Activated naive CD8-positive, alpha-beta T cell treated with anti-CD3 and anti-CD28 coated beads for 36 hours (primary cell): ENCODE data around the gene GLT8D1. TPM values are rescaled to one million over a fixed set of nuclear protein-coding genes. Genes with fewer than 3 reads are reported as not detected.

Source experiments
- DNase-seq: peaks from one replicate; pipeline ENCODE4 v3.0.0; 2021
- H3K27ac Mint-ChIP-seq: one replicate; pipeline ENCODE4 v1.8.0; 2022; ENCODE audit warnings: mild to moderate bottlenecking, moderate library complexity, mixed read lengths
- H3K27me3 Mint-ChIP-seq: one replicate; pipeline ENCODE4 v1.8.0; 2022; ENCODE audit warnings: mild to moderate bottlenecking, mixed read lengths
- H3K36me3 Mint-ChIP-seq: one replicate; pipeline ENCODE4 v1.8.0; 2021; ENCODE audit warnings: mild to moderate bottlenecking, mixed read lengths
- H3K4me1 Mint-ChIP-seq: one replicate; pipeline ENCODE4 v1.8.0; 2021; ENCODE audit warnings: mixed read lengths
- H3K4me3 Mint-ChIP-seq: one replicate; pipeline ENCODE4 v1.8.0; 2022; ENCODE audit warnings: mild to moderate bottlenecking, moderate library complexity, mixed read lengths
- H3K9me3 Mint-ChIP-seq: one replicate; pipeline ENCODE4 v1.8.0; 2022; ENCODE audit warnings: mixed read lengths
- total RNA-seq, 2 experiments: library from RNA; stranded (reverse); gene quantifications; one replicate each; pipeline ENCODE4 v1.2.3, GENCODE V29; 2021

GLT8D1 gene
- total RNA-seq, 2 experiments from 2014 or later, result 29.5 to 30.3 TPM

DNA sequence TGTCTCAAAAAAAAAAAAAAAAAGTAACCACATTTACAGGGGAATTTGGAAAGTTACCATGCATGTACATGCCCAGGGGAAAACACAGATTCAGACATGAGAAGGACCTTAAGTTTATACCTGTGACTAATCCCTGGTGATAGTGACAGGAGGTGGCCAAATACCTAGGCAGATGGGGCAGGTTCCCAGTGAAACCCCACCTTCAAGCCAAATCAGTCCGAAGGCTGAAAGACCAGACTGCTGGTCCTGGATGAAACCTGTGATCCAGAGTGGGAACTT is 16.1 kb upstream of the GLT8D1 start:
- Mint-ChIP-seq H3K27me3 (no peaks in the 10 kb centered on the region), H3K4me1 (peaks cover 24% of the 10 kb centered on the region), H3K27ac (no peak overlapping the region), H3K36me3 (peaks cover 18% of the 10 kb centered on the region), H3K4me3 (no peak overlapping the region), H3K9me3 (peaks cover 7% of the 10 kb centered on the region)
- DNase-seq, result no peak

DNA sequence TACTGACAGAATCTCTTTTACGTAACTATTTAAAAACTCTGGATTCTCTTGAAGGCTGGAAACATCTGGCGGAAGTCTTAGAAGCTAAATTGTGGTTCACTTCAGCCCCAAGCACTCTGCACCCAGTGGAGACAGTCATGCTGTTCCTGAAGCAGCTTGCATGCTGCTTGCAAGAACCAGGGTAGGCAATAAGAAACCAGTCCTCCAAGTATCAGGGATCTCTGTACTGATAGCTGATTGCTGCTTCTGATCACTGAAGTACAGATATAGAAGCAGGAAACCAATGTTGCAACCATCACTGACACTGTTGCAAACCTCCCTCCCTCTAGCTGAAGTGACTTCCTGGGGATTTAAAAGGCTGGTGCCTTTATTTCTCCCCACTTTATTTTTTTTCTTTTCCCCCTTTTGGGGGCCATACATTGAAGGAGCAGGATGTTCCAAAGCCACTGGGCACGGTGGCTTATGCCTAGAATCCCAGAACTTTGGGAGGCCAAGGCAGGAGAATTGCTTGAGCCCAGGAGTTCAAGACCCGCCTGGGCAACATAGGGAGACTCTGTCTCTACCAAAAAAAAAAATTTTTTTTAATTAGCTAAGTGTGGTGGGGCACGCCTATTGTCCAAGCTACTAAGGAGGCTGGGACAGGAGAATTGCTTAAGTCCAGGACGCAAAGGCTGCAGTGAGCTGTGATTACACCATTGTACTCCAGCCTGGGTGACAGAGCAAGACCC is 15.6 kb upstream of the GLT8D1 start:
- Mint-ChIP-seq H3K27me3 (no peaks in the 10 kb centered on the region), H3K4me3 (no peak overlapping the region), H3K4me1 (peaks cover 24% of the 10 kb centered on the region), H3K27ac (peak overlapping the region; percentile 77), H3K9me3 (peaks cover 7% of the 10 kb centered on the region), H3K36me3 (peaks cover 18% of the 10 kb centered on the region)
- no peak for DNase-seq

DNA sequence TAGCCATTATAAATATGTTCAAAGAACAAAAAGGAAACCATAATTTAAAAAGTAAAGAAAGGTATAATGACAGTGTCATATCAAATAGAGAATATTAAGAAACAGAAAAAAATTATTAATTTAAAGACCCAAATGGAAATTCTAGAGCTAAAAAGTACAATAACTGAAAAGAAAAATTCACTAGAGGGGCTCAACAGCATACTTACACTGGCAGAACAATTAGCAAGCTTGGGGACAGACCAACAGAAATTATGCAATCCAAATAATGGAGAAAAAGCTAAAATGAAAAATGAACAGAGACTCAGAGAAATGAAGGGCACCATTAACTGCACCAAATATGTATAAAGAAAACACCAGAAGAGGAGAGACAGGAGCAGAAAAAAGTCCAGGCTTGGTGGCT is 14.0 kb upstream of the GLT8D1 start:
- Mint-ChIP-seq H3K36me3 (peaks cover 18% of the 10 kb centered on the region), H3K27me3 (no peaks in the 10 kb centered on the region), H3K9me3 (peaks cover 7% of the 10 kb centered on the region), H3K4me3 (no peak overlapping the region), H3K27ac (no peak overlapping the region), H3K4me1 (peaks cover 24% of the 10 kb centered on the region)
- DNase-seq, result no peak

DNA sequence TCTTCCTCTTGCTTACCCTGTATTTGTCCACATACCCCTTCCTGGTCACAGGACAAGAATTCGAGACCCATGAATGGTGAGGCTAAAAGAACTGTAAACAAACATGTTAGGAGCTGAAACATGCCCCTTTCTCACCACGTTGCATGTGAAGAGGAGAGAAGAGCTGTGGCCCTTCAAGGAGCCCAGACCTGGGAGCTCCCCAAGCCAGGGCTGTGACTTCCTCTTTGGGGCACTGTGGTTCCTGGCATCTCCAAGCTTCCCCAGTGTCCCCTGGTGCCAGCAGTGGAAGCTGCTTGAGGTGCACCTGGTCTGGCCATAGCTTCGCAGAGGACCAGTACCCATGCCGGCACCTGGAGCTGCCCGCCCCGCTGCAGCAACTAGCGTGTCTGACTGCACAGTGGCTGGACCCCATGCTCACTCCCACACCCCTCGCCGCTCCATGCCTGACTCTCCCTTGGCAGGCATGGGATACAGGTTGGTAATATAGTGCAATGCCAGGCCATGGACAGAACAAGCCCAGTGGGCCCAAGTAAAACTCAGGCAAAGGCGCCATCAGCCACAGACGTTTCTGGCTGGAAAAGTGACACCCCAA is 10.2 kb upstream of the GLT8D1 start:
- no peak for DNase-seq
- H3K9me3 Mint-ChIP-seq, result peaks cover 7% of the 10 kb centered on the region
- no peak overlapping the region for H3K4me3 Mint-ChIP-seq
- peaks cover 10% of the 10 kb centered on the region for H3K4me1 Mint-ChIP-seq
- no peaks in the 10 kb centered on the region for H3K27me3 Mint-ChIP-seq
- H3K36me3 Mint-ChIP-seq, result peaks cover 17% of the 10 kb centered on the region
- H3K27ac Mint-ChIP-seq, result no peak overlapping the region

DNA sequence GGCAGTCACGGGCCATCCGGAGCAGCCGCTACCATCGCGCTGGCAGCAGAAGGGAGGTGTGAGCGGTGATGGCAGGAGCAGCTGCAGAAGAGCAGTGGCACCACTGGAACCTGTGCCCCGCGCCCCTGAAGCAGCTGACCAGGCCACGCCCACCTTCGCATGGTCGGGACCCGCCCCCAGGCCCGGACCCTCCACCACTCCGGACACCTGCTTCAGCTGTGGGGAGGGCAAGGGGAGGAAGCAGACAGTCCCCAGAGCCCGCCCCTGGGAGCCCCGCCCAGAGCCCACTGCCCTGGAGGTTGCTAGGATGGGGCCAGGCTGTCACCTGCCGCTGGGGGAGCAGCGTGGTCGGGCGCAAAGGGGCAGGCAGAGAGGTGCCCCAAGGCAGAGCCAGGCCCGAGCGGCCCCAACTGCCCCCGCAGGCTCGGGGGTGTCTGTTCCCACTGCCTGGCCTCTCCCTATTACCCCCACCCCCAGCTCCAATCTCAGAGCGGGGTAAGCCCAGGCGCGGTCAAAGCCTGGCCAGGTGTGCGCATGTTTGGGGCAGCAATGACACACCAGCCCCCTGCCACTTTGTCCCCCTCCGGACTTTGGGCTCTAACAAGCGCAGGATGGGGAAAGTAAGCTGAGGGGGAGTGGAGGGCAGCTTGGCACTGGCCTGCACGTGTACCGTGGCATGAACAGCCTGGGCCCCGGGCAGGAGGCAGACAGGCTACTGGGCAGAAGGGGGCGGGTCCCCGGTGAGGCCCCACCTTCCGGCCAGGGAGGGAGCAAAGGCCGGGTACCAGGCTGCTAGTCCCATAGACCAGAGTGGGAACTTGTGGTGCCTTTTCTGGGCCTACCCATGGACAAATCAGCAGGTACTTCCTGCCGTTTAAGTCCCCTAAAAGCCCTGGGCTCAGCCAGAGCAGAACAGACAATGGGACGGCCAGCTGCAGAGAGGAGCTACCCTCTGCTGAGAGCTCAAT is 9.0 kb upstream of the GLT8D1 start:
- Mint-ChIP-seq H3K9me3 (peaks cover under 1% of the 10 kb centered on the region), H3K36me3 (peaks cover 14% of the 10 kb centered on the region), H3K4me1 (peaks cover 5% of the 10 kb centered on the region), H3K27me3 (no peaks in the 10 kb centered on the region), H3K4me3 (no peak overlapping the region), H3K27ac (no peak overlapping the region)
- no peak for DNase-seq

DNA sequence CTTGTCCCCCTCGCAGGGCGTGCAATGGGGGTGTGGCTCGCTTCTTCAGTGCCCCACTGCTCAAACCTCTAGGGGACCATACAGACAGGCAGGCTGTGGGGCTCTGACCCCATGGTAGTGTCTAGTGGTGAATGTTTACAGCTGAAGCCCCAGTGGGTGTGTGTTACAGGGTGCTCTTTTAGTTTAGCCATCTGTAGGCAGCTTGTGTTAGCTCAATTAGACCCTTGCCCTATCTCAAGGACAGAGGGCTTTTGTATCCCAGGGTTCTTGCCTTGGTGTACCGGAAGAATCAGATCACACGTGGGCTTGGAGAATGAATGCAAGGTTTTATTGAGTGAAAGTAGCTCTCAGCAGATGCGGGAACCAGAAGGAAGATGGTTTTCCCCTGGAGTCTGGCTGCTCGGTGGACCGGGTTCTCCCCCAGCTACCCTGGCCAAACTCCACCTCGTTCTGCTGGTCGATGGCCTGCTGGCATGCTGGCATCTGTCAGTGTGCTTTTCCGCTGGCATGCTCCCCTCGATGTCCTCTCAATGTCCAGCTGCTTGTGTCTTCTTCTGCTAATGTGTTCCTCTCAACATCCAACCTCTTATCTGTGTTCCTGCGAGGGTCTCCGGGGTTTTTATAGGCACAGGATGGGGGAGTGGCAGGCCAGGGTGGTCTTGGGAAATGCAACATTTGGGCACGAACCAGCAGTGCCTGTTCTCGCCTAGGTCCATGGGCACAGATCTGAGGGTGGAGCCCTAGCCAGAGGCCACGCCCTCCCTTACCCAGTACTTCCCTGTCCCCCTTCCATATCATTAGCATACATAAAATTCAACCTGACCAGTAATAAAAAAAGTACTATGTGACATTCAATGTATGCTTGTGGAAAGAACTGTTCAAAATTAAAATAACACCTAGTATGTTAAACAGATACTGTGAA is 7.0 kb upstream of the GLT8D1 start:
- Mint-ChIP-seq H3K27me3 (no peaks in the 10 kb centered on the region), H3K4me3 (no peak overlapping the region), H3K27ac (no peak overlapping the region), H3K4me1 (peaks cover 12% of the 10 kb centered on the region), H3K9me3 (no peaks in the 10 kb centered on the region), H3K36me3 (peaks cover 16% of the 10 kb centered on the region)
- no peak for DNase-seq

DNA sequence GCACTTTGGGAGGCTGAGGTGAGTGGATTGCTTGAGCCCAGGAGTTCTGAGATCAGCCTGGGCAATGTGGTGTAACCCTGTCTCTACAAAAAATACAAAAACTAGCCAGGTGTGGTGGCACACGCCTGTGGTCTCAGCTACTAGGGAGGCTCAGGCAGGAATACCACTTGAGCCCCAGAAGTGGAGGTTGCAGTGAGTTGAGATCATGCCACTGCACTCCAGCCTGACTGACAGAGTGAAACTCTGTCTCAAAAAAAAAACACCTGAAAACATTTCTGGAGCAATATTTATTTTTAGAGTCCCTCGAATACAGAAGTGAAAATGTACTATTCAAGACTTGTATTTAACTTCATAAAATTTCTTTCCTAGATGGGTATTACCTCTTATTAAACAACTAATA is 4.9 kb upstream of the GLT8D1 start:
- Mint-ChIP-seq H3K36me3 (peaks cover 23% of the 10 kb centered on the region), H3K9me3 (no peaks in the 10 kb centered on the region), H3K4me3 (no peak overlapping the region), H3K27ac (peak overlapping the region; percentile 29), H3K4me1 (peaks cover 16% of the 10 kb centered on the region), H3K27me3 (no peaks in the 10 kb centered on the region)
- DNase-seq, result no peak

DNA sequence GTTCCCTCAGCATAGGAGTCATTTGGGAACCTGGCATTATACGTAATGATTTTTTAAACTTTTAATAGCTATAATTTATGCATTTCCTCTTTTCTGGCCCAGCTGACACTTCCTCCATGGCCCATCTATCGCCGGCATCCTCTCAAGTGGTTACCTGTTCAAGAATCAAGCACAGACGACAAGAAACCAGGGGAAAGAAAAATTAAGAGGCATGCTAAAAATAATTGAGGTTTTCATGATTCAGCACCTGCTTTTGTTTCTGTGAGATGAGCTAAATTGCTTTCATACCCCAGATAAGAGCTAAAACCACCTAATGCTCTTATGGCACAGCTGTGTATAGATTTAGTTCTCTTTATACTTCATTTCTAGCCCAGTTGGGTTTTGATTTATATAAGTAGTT is 2.0 kb upstream of the GLT8D1 start:
- Mint-ChIP-seq H3K27ac (peak overlapping the region; percentile 68), H3K9me3 (no peaks in the 10 kb centered on the region), H3K36me3 (peaks cover 26% of the 10 kb centered on the region), H3K4me3 (peak overlapping the region; percentile 98), H3K27me3 (no peaks in the 10 kb centered on the region), H3K4me1 (peaks cover 26% of the 10 kb centered on the region)
- DNase-seq, result no peak

DNA sequence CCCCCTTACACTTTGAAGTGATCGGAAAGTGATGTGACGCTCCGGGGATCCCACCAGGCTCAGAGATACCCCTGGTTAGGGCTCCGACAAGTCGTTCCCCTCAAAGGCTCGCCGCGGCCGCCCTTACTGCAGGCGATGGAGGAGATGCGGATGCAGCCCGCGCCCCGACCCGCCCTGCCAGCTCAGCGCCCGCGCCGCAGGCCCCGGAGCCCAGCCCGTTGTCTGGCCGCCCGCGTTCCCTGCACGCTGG is 228 bp downstream of the GLT8D1 start:
- Mint-ChIP-seq H3K4me1 (peaks cover 28% of the 10 kb centered on the region), H3K4me3 (peak overlapping the region; percentile 98), H3K9me3 (no peaks in the 10 kb centered on the region), H3K36me3 (peaks cover 26% of the 10 kb centered on the region), H3K27ac (peak overlapping the region; percentile 91), H3K27me3 (no peaks in the 10 kb centered on the region)
- no peak for DNase-seq

DNA sequence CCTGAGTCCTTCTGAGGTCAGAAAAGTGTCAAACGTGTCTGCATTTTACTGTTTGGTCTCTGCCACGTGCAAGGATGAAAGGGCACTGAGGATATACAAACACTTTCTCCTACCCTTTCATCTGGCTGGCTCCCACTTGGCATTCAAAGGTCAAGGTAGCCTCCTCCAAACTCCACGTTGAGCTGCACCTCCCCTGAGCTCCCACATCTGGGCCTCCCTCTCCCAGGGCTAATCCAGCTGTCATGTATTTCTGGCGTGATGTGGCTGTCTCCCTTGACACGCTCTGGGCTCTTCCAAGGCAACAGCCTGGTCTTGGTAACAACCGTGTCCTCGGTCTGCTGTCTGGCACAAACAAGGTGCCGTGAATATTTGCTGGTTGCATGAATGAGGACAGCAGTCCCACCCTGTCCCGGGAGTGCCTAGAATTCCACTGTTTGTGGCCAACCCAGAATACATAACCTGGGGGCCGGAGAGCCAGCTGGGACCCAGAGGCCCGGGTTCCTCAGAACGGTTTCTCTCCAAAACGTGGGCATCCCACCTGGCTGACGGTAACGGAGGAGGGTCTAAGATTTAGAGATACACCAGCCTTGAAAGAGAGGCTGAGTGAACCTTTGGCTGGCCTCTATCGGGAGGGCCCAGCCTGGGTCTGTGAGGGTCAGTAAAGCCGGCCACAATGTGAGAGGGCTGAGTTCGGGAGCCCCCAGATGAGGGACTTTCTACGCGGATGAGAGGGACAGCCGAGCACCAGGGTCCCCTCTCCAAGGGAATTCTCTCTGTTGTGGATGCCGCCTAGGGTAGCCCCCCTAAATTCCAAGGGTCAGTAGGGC is 767 bp downstream of the GLT8D1 start:
- Mint-ChIP-seq H3K9me3 (no peaks in the 10 kb centered on the region), H3K4me1 (peaks cover 25% of the 10 kb centered on the region), H3K27me3 (no peaks in the 10 kb centered on the region), H3K27ac (peak overlapping the region; percentile 91), H3K4me3 (peak overlapping the region; percentile 98), H3K36me3 (peaks cover 22% of the 10 kb centered on the region)
- peak; percentile 30 for DNase-seq

DNA sequence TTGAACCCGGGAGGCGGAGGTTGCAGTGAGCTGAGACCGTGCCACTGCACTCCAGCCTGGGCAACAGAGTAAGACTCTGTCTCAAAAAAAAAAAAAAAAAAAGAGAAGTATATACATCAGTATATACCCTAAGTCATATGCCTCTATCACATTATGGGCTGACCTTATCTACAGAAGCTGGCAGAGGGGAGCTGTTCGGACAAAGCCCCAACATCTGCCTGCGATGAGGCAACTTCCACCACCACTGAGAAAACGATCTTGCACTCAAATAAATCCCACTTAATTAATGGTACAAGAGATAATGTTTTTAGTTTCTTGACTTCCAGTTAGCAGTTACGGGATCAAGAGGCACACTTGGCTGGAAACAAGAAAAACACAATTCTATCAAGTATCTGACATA is 2.2 kb downstream of the GLT8D1 start:
- no peaks in the 10 kb centered on the region for H3K9me3 Mint-ChIP-seq
- H3K27ac Mint-ChIP-seq, result no peak overlapping the region
- peaks cover 18% of the 10 kb centered on the region for H3K36me3 Mint-ChIP-seq
- no peak overlapping the region for H3K4me3 Mint-ChIP-seq
- H3K27me3 Mint-ChIP-seq, result no peaks in the 10 kb centered on the region
- no peak for DNase-seq
- peaks cover 23% of the 10 kb centered on the region for H3K4me1 Mint-ChIP-seq

DNA sequence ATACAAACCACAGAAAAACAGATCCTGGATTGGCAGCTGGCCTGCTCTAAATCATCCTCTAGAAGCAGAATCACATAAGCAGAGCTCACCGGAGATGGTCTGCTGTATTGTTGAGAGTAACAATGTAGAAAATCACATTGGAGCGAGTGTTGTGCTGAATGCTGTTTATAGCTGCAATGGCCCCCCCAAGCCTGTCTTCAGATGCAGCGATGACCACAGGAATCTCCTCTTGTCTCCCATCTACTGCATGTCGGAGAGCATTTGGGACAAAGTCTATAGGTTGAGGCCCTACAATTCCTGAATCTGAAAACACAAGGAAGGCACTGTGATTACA is 8.0 kb downstream of the GLT8D1 start:
- no peaks in the 10 kb centered on the region for H3K27me3 Mint-ChIP-seq
- peak overlapping the region; percentile 23 for H3K27ac Mint-ChIP-seq
- H3K36me3 Mint-ChIP-seq, result peaks cover 39% of the 10 kb centered on the region
- no peaks in the 10 kb centered on the region for H3K9me3 Mint-ChIP-seq
- H3K4me3 Mint-ChIP-seq, result no peak overlapping the region
- DNase-seq, result no peak
- H3K4me1 Mint-ChIP-seq, result peaks cover 29% of the 10 kb centered on the region

DNA sequence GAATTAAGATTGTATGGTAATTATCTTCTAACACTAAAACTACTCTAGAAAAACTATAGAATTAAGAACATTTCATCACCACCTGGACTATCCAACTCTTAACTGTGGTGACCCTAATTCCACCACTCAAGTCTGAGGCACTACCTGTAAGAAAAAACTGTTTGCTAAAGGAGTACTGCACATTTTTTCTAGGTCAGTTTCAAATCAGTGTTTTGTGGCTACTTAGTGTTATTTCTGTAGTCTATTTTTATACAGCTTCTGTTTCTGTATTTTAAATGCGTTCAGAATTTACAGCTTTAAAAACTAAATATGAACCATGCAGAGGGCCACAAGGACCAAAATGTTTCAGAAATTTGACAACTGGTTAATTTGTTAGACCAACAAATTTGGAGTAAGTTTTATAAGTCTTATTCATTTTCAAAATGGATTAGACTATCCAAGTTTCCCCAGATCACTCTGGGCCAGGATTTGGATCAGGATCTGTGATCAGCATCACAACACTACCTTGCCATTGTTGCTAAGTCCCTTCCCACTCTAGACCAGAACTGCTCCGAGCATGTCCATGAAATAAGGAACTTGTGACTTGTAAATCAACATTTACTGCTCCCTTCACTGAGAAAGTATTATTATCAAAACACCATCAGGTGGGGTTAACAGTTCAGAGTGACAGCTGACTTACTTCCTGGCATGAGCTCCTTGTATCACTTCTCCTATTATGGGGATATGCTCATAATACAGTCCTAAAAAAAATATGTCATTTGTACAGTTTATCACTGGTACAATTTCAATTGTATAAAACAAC is 8.6 kb downstream of the GLT8D1 start:
- H3K4me3 Mint-ChIP-seq, result no peak overlapping the region
- H3K27ac Mint-ChIP-seq, result no peak overlapping the region
- peaks cover 39% of the 10 kb centered on the region for H3K36me3 Mint-ChIP-seq
- H3K4me1 Mint-ChIP-seq, result peaks cover 29% of the 10 kb centered on the region
- no peaks in the 10 kb centered on the region for H3K27me3 Mint-ChIP-seq
- DNase-seq, result no peak
- no peaks in the 10 kb centered on the region for H3K9me3 Mint-ChIP-seq
